Measurements from ENCODE around the gene STH.

DNA sequence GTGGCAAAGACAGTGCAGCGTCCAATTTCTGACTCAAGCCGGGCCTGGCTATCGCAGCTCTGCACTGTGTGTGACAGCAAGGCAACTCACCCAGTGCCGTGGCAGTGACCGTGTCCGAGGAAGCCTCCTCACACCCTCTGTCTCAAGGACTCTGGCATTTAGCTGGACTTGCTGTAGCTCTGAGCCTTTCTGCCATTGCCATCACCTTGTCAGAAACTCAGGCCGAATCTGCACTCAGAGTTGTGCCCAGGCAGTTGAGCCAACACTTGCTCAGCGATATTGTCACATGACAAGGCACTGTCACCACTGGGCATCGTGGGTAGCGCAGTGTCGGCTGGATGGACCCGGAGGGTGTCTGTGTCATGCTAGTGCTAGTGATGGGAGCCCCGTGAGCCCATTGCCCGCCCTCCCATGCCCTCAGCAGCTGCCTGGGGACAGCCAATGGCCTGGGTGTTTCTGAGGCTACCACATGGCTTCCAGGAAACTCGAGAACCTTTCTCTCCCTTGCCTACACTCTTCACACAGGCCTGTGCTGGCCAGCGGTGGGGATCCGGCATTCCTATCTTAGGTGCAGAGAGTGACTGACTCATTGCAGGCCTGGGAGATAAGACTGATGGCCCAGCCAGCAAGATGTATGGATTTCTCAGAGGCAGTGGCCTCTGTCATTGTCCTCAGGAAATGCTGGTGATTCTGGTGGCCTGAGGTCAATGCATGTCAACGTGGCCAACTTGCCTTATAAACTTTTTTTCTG is 22.1 kb upstream of the STH start:
- TF ChIP-seq, protein P1, sequence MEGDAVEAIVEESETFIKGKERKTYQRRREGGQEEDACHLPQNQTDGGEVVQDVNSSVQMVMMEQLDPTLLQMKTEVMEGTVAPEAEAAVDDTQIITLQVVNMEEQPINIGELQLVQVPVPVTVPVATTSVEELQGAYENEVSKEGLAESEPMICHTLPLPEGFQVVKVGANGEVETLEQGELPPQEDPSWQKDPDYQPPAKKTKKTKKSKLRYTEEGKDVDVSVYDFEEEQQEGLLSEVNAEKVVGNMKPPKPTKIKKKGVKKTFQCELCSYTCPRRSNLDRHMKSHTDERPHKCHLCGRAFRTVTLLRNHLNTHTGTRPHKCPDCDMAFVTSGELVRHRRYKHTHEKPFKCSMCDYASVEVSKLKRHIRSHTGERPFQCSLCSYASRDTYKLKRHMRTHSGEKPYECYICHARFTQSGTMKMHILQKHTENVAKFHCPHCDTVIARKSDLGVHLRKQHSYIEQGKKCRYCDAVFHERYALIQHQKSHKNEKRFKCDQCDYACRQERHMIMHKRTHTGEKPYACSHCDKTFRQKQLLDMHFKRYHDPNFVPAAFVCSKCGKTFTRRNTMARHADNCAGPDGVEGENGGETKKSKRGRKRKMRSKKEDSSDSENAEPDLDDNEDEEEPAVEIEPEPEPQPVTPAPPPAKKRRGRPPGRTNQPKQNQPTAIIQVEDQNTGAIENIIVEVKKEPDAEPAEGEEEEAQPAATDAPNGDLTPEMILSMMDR (IDR thresholded peaks at IDR 0.05; ENCODE audit: insufficient read depth, low read length, poor library complexity, severe bottlenecking): no peak
- no peak for TF ChIP-seq EZH2phosphoT487 (conservative IDR thresholded peaks at IDR 0.05; ENCODE audit: low read length)

All from SU-DHL-6 (cell line).